Keratinocyte (primary cell): ENCODE data around the gene FUT8.

Experiments used
- EZH2 ChIP-seq: IDR thresholded peaks from one replicate; pipeline ENCODE4 v1.6.1; 2012; ENCODE audit warnings: inconsistent platforms, mild to moderate bottlenecking, low read length, moderate library complexity
- TF ChIP-seq, protein P1 (sequence below), 3 experiments: IDR thresholded peaks in 1 of 3; conservative IDR thresholded peaks in 1 of 3; optimal IDR thresholded peaks in 1 of 3; 2 replicates in 2 of 3; 3 replicates in 1 of 3; pipeline versions ENCODE3 to v1.5.1; 2011; ENCODE audit warnings: low read length in 3 of 3, mild to moderate bottlenecking in 3 of 3, moderate library complexity in 2 of 3, control low read depth in 1 of 3, inconsistent platforms in 1 of 3; ENCODE audit not compliant: insufficient read depth in 2 of 3; ENCODE audit errors: extremely low read depth in 1 of 3

DNA sequence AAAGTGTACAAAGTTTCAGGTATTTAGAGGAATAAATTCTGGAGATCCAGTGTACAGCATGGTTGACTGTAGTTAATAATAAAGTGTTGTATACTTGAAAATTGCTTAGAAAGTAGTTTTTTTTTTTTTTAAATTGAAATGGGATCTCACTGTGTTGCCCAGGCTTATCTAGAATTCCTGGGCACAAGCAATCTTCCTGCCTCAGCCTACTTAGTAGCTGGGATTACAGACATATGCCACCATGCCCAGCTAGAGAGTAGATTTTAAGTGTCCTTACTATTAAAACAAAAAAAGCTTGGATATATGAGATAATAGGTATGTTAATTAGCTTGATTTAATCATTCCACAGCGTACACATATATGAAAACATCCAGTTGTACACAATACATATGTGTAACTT is 27.7 kb downstream of the FUT8 start:
- TF ChIP-seq, protein P1, sequence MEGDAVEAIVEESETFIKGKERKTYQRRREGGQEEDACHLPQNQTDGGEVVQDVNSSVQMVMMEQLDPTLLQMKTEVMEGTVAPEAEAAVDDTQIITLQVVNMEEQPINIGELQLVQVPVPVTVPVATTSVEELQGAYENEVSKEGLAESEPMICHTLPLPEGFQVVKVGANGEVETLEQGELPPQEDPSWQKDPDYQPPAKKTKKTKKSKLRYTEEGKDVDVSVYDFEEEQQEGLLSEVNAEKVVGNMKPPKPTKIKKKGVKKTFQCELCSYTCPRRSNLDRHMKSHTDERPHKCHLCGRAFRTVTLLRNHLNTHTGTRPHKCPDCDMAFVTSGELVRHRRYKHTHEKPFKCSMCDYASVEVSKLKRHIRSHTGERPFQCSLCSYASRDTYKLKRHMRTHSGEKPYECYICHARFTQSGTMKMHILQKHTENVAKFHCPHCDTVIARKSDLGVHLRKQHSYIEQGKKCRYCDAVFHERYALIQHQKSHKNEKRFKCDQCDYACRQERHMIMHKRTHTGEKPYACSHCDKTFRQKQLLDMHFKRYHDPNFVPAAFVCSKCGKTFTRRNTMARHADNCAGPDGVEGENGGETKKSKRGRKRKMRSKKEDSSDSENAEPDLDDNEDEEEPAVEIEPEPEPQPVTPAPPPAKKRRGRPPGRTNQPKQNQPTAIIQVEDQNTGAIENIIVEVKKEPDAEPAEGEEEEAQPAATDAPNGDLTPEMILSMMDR (optimal IDR thresholded peaks at IDR 0.05 in 1 of 3, IDR thresholded peaks at IDR 0.05 in 1 of 3, conservative IDR thresholded peaks at IDR 0.05 in 1 of 3; ENCODE audit: extremely low read depth in 1 of 3, insufficient read depth in 2 of 3, low read length in 3 of 3), result no peak
- no peak for TF ChIP-seq EZH2
